Measurements from ENCODE around the gene RNF8.

The RNF8 gene
- long read RNA-seq, full-length matches to known transcripts = 105 of 138 reads
- long read RNA-seq, partial matches to known transcripts = 8 of 138 reads
- long read RNA-seq, other reads (novel, unspliced or antisense) = 25 of 138 reads

DNA sequence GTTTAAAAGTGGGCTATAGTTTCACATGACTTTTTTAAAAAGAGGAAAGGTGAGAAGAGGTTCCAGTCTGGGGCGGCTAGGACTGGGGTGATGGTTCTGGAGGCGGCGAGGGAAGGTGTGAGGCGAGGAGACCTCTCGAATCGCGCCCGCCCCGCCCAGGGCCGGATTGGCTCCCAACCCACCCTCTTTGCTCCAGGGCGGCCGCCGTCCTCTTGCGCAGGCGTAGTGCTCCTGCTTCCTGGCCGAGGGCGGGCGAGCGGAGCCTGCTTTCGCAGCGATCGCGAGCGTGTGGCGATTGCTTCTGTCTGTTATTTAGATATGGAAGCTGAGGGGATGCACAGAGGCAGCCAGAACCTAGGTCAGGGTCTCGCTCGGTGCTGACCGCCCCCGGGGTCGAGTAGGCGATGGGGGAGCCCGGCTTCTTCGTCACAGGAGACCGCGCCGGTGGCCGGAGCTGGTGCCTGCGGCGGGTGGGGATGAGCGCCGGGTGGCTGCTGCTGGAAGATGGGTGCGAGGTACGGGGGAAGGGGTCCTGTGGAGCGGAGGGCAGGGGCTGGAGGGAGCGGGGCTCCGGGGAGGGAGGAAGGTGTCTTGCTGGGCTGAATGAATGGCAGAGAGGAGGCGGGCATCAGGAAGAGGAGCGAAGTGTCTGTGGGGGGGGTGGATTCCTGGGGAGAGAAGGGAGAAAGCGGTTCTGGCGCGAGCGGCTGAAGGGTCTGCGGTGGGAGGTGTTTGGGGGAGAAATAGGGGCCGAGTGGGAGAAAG is at the start of gene RNF8:
Gene RNF8, plus strand, starts transcription at position 223 of the 765 bp plus-strand sequence. Its CDS starts 182 bp downstream, at position 405.
- TF ChIP-seq POLR2AphosphoS5 (IDR thresholded peaks at IDR 0.05; ENCODE audit: low read depth) (peak; percentile 78; the same call in 1 of the 2 replicates), SPI1 (IDR thresholded peaks at IDR 0.05; ENCODE audit: borderline replicate concordance, low read depth) (no peak), GABPA (IDR thresholded peaks at IDR 0.05; ENCODE audit: low read depth) (no peak)
- TF ChIP-seq, protein P1, sequence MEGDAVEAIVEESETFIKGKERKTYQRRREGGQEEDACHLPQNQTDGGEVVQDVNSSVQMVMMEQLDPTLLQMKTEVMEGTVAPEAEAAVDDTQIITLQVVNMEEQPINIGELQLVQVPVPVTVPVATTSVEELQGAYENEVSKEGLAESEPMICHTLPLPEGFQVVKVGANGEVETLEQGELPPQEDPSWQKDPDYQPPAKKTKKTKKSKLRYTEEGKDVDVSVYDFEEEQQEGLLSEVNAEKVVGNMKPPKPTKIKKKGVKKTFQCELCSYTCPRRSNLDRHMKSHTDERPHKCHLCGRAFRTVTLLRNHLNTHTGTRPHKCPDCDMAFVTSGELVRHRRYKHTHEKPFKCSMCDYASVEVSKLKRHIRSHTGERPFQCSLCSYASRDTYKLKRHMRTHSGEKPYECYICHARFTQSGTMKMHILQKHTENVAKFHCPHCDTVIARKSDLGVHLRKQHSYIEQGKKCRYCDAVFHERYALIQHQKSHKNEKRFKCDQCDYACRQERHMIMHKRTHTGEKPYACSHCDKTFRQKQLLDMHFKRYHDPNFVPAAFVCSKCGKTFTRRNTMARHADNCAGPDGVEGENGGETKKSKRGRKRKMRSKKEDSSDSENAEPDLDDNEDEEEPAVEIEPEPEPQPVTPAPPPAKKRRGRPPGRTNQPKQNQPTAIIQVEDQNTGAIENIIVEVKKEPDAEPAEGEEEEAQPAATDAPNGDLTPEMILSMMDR (IDR thresholded peaks at IDR 0.05; ENCODE audit: insufficient read depth, low read length) = no peak
- TF ChIP-seq, protein P2, sequence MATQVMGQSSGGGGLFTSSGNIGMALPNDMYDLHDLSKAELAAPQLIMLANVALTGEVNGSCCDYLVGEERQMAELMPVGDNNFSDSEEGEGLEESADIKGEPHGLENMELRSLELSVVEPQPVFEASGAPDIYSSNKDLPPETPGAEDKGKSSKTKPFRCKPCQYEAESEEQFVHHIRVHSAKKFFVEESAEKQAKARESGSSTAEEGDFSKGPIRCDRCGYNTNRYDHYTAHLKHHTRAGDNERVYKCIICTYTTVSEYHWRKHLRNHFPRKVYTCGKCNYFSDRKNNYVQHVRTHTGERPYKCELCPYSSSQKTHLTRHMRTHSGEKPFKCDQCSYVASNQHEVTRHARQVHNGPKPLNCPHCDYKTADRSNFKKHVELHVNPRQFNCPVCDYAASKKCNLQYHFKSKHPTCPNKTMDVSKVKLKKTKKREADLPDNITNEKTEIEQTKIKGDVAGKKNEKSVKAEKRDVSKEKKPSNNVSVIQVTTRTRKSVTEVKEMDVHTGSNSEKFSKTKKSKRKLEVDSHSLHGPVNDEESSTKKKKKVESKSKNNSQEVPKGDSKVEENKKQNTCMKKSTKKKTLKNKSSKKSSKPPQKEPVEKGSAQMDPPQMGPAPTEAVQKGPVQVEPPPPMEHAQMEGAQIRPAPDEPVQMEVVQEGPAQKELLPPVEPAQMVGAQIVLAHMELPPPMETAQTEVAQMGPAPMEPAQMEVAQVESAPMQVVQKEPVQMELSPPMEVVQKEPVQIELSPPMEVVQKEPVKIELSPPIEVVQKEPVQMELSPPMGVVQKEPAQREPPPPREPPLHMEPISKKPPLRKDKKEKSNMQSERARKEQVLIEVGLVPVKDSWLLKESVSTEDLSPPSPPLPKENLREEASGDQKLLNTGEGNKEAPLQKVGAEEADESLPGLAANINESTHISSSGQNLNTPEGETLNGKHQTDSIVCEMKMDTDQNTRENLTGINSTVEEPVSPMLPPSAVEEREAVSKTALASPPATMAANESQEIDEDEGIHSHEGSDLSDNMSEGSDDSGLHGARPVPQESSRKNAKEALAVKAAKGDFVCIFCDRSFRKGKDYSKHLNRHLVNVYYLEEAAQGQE (IDR thresholded peaks at IDR 0.05; ENCODE audit: insufficient replicate concordance, low read depth) = peak; percentile 35
- DNase-seq (ENCODE audit: low read depth in 1 of 2, low spot score in 1 of 2) = peak; percentile 79 to 91
- Histone ChIP-seq H3K27me3 (ENCODE audit: insufficient read depth, poor library complexity, severe bottlenecking) (no peaks in the 10 kb centered on the region), H3K27ac (replicated peaks) (peak within 1 kb of the TSS; percentile 65), H3K4me3 (replicated peaks; ENCODE audit: insufficient read depth, low read length) (peak within 1 kb of the TSS; percentile 98)

- DNase-seq (ENCODE audit: low read depth in 1 of 2, low spot score in 1 of 2) = no peak
- TF ChIP-seq POLR2AphosphoS5 (IDR thresholded peaks at IDR 0.05; ENCODE audit: low read depth) = no peak
- TF ChIP-seq, protein P2 (IDR thresholded peaks at IDR 0.05; ENCODE audit: insufficient replicate concordance, low read depth) = no peak
- H3K27me3 ChIP-seq (ENCODE audit: insufficient read depth, poor library complexity, severe bottlenecking) = no peaks in the 10 kb centered on the region
- H3K4me3 ChIP-seq (replicated peaks; ENCODE audit: insufficient read depth, low read length) = no peak overlapping the region
- H3K27ac ChIP-seq (replicated peaks) = no peak overlapping the region
Measured at GRCh38 chr6:37304766-37305165, 49.0 kb upstream of the RNF8 start.

- TF ChIP-seq POLR2AphosphoS5 (IDR thresholded peaks at IDR 0.05; ENCODE audit: low read depth) = no peak
- TF ChIP-seq SPI1 (IDR thresholded peaks at IDR 0.05; ENCODE audit: borderline replicate concordance, low read depth) = no peak
- TF ChIP-seq, protein P1 (IDR thresholded peaks at IDR 0.05; ENCODE audit: insufficient read depth, low read length) = no peak
- no peak for TF ChIP-seq GABPA (IDR thresholded peaks at IDR 0.05; ENCODE audit: low read depth)
- TF ChIP-seq, protein P2 (IDR thresholded peaks at IDR 0.05; ENCODE audit: insufficient replicate concordance, low read depth) = no peak
Measured at GRCh38 chr6:37305841-37306425, 47.9 kb upstream of the RNF8 start.

More at GRCh38 chr6:37305841-37306425, 47.9 kb upstream of the RNF8 start:
- Histone ChIP-seq H3K4me3 (replicated peaks; ENCODE audit: insufficient read depth, low read length) (no peak overlapping the region), H3K27me3 (ENCODE audit: insufficient read depth, poor library complexity, severe bottlenecking) (no peaks in the 10 kb centered on the region), H3K27ac (replicated peaks) (no peak overlapping the region)
- DNase-seq (ENCODE audit: low read depth in 1 of 2, low spot score in 1 of 2) = no peak
